OCI-LY1 (cell line): Measurements from ENCODE around the gene SPAG9.

ENCODE experiments used
- CTCF ChIP-seq: fragments of 200-600 bp; sonication (generic), shearing (Covaris generic); IDR thresholded peaks from 2 replicates; pipeline ENCODE4 v1.5.1; 2017; ENCODE audit warnings: mild to moderate bottlenecking, antibody characterized with exemption, low read length, moderate library complexity, mixed read lengths
- EZH2 ChIP-seq: fragments of 200-600 bp; sonication (generic), shearing (Covaris generic); IDR thresholded peaks from 2 replicates; pipeline ENCODE4 v1.8.0; 2017; ENCODE audit warnings: borderline replicate concordance, mixed run types, mild to moderate bottlenecking, antibody characterized with exemption, low read length, moderate library complexity, mixed read lengths

GRCh38 chr17:51006601-51007000 is 114.1 kb downstream of the SPAG9 start:
- no peak for TF ChIP-seq CTCF
- TF ChIP-seq EZH2: no peak
